ENCODE measurements around the gene MAML3. TPM values are rescaled to one million over a fixed set of nuclear protein-coding genes. Genes with fewer than 3 reads are reported as not detected.

MAML3 gene
- total RNA-seq, 2 donors from 2014 or later, result 9.3 to 10.1 TPM

DNA sequence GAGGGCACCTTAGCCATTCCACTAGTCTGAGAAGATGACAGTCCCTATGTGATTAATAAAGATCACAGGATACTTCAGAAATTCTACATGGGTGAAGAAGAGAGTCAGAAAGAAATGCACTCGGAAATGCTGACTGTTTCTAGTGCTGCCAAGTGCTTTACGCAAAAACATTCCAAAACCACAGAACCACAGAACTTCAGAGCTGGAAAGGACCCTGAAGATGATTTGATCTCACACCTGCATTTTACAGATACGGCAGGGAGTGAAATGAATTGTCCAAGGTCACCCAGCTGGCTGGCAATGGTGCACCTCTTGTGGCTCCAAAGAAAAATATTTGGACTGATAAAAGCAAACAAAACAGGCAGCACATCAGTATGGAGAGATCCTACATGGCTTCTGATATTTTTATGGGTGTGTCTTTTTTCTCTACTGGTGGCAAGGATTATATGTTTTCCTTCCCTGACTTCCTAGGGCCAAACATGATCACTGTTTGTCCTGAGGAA is 115.9 kb downstream of the MAML3 start:
- Histone ChIP-seq H3K36me3 (no peaks in the 10 kb centered on the region), H3K9ac (ENCODE audit: low read depth in 2 of 2, low read length in 2 of 2) (no peak overlapping the region), H3K27me3 (no peaks in the 10 kb centered on the region), H3K9me3 (no peaks in the 10 kb centered on the region), H3K4me3 (no peak overlapping the region), H3K27ac (no peak overlapping the region), H3K4me1 (no peaks in the 10 kb centered on the region)
- TF ChIP-seq, protein P1, sequence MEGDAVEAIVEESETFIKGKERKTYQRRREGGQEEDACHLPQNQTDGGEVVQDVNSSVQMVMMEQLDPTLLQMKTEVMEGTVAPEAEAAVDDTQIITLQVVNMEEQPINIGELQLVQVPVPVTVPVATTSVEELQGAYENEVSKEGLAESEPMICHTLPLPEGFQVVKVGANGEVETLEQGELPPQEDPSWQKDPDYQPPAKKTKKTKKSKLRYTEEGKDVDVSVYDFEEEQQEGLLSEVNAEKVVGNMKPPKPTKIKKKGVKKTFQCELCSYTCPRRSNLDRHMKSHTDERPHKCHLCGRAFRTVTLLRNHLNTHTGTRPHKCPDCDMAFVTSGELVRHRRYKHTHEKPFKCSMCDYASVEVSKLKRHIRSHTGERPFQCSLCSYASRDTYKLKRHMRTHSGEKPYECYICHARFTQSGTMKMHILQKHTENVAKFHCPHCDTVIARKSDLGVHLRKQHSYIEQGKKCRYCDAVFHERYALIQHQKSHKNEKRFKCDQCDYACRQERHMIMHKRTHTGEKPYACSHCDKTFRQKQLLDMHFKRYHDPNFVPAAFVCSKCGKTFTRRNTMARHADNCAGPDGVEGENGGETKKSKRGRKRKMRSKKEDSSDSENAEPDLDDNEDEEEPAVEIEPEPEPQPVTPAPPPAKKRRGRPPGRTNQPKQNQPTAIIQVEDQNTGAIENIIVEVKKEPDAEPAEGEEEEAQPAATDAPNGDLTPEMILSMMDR (IDR thresholded peaks at IDR 0.05), result no peak
- intact Hi-C loops (cut with DNase I), result no loop called here
- no peak for DNase-seq

DNA sequence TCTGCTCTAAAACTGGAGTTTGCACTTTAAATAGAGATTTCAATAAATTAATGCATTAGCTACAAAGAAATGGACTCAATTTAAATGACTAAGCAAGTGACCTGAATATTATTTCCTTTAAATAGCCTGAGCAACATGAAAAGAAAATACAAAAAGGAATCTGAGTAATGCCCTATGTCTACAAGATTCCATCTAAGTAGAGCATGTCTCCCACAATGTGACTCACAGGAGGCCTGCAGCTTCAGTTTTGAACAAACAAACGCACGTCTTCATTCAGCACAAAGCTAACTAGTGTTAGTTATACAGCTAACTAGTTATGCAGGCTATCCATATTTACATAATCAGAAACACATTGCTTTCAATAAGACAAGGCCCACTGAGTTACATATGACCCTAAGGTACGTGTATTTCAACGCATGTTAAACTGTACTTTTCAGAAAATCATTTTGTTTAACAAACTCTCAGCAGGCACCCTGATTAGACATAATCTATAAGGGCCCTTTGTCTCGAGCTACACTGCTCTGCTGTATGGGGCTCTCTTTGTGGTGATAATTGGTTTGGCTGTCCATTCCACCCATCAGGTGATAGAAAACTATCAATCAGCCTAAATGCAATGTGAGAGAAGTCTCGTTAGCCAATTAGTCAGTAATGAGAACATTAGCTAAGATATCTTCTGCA is 116.5 kb downstream of the MAML3 start:
- Histone ChIP-seq H3K4me3 (no peak overlapping the region), H3K36me3 (no peaks in the 10 kb centered on the region), H3K9ac (ENCODE audit: low read depth in 2 of 2, low read length in 2 of 2) (no peak overlapping the region), H3K27me3 (no peaks in the 10 kb centered on the region), H3K9me3 (no peaks in the 10 kb centered on the region), H3K27ac (no peak overlapping the region), H3K4me1 (no peaks in the 10 kb centered on the region)
- DNase-seq, result no peak
- intact Hi-C loops (cut with DNase I), result no loop called here
- TF ChIP-seq, protein P1 (IDR thresholded peaks at IDR 0.05), result no peak

DNA sequence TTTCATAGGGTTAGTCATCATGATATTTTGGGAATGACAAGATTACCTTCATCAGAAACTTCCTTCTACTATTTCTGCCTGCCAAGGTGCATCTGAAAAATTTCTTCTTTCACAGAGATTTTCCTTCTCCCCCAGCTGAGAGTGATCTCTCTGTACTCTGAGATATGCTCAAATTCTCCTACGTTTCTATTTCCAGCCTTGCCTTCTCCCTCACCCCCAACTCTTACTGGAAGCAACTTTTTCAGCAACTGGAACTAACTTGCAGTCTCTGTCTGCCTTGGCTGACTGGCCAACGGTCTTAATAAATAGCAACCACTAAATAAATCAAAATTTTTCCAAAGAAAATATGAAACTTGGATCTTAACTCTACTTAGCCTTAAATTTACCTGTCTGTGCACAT is 122.3 kb downstream of the MAML3 start:
- TF ChIP-seq, protein P1 (IDR thresholded peaks at IDR 0.05), result no peak
- Histone ChIP-seq H3K4me1 (no peaks in the 10 kb centered on the region), H3K27ac (no peak overlapping the region), H3K36me3 (no peaks in the 10 kb centered on the region), H3K27me3 (no peaks in the 10 kb centered on the region), H3K9me3 (no peaks in the 10 kb centered on the region), H3K9ac (ENCODE audit: low read depth in 2 of 2, low read length in 2 of 2) (no peak overlapping the region), H3K4me3 (no peak overlapping the region)
- DNase-seq, result no peak
- intact Hi-C loops (cut with DNase I), result no loop called here

DNA sequence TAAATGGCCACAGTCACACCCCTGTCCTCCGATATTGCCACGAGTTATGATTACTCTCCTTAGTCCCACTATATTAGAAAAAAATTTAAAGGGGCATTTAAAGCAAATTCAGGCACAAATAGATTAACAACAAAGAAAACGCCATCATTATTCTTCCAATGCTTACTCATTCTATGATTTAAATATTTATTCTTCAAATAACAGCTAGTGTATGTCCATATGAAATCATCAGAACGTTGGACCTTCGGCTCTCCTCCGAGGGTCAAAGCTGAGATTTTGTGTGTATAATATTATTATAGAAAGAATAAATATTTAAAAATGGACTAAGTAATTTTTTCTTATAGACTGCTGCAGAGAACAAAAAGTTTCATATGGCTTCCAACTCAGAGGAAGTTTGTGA is 122.9 kb downstream of the MAML3 start:
- TF ChIP-seq, protein P1 (IDR thresholded peaks at IDR 0.05), result no peak

DNA sequence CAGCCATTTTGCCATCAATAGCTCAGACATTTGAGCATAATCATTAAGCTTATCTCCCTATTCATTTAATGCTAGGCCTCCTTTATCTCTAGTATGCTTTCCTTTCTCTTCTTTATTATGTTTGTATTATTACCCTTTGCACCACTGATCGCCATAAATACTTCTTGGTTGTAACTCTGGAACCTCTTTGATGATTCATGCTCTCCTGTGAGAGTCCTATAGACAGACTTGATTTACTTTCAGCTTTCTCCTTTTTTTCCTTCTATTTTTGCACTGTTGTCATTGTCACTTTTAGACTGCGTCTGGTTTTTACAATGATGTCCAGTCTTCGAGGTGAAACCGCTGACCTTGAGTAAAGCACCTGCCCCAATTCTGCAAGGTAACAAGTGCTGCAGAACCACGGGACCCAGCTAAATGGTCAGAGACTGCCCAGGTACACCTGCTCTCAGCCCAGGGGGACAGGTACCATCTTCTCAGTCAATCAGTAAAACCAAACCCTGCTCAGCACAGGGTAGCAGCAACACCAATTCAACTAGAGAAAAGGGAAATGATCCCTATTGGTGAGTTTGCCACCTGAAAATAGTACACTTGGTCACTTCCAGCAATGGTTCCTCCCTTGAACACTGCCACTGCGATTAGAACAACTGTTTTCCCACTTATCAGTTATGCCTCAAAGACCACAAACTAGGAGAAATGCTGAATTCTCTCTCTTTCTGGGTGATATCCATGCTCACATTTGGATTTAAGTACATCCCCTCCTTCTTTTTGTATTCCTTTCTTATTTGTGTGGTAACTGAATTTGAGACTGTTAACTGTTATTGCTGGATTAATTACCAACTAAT is 125.1 kb downstream of the MAML3 start:
- TF ChIP-seq, protein P1 (IDR thresholded peaks at IDR 0.05), result no peak
- H3K36me3 ChIP-seq, result no peaks in the 10 kb centered on the region
- H3K9me3 ChIP-seq, result no peaks in the 10 kb centered on the region
- no peak for DNase-seq
- H3K4me3 ChIP-seq, result no peak overlapping the region
- intact Hi-C loops (cut with DNase I), result no loop called here
- no peaks in the 10 kb centered on the region for H3K4me1 ChIP-seq
- no peaks in the 10 kb centered on the region for H3K27me3 ChIP-seq
- no peak overlapping the region for H3K9ac ChIP-seq (ENCODE audit: low read depth in 2 of 2, low read length in 2 of 2)
- no peak overlapping the region for H3K27ac ChIP-seq

More for the DNA sequence above, 122.9 kb downstream of the MAML3 start:
- H3K4me3 ChIP-seq, result no peak overlapping the region
- H3K27ac ChIP-seq, result no peak overlapping the region
- no peak for DNase-seq
- H3K9ac ChIP-seq (ENCODE audit: low read depth in 2 of 2, low read length in 2 of 2), result no peak overlapping the region
- H3K36me3 ChIP-seq, result no peaks in the 10 kb centered on the region
- H3K9me3 ChIP-seq, result no peaks in the 10 kb centered on the region
- H3K27me3 ChIP-seq, result no peaks in the 10 kb centered on the region
- intact Hi-C loops (cut with DNase I), result no loop called here
- H3K4me1 ChIP-seq, result no peaks in the 10 kb centered on the region
